K562 (cell line): ENCODE measurements around the gene SMARCB1. TPM values are rescaled to one million over a fixed set of nuclear protein-coding genes. Genes with fewer than 3 reads are reported as not detected.

Experiments
- ATAC-seq: fragments of 200-7000 bp; cut with Tn5 transposase; 3 replicates; pipeline ENCODE4 v1.9.1; 2020; ENCODE audit warnings: moderate library complexity
- BruUV-seq: library from RNA; stranded (reverse); fragments of 400-500 nt; replicated peaks from 2 replicates; lab custom pipeline; 2021; lab: Mats Ljungman, UMichigan
- CTCF ChIA-PET: fragments of 300-600 bp; formaldehyde crosslinking; extraction: SDS; loops from one replicate; lab custom pipeline; 2021; ENCODE audit warnings: low intra/inter-chr PET ratio; lab: Yijun Ruan, JAX
- POLR2A ChIA-PET: fragments of 300-600, 350-650 bp; sonication (Branson Sonifier 250); formaldehyde crosslinking; extraction: SDS; loops from one replicate; lab custom pipeline; 2021; ENCODE audit warnings: antibody characterized with exemption, inconsistent platforms; lab: Yijun Ruan, JAX
- DNase-seq, 4 experiments: peaks; one replicate each; pipeline versions ENCODE4 v3.0.0 to v3.0.0-alpha.2; 2011 to 2018; ENCODE audit warnings: low spot score in 3 of 4, mixed read lengths in 3 of 4; ENCODE audit errors: extremely low read depth in 1 of 4
- FAIRE-seq: peaks from 2 replicates; lab custom pipeline; 2011; peaks lifted over from hg19 to GRCh38; lab: Jason Lieb, UNC
- H2AFZ ChIP-seq: 2 replicates; pipeline ENCODE4 v1.6.0; 2011; ENCODE audit warnings: low read depth, low read length, control low read depth, inconsistent platforms
- H3K27ac ChIP-seq: fragments of 200-600 bp; 3 replicates; pipeline ENCODE4 v1.8.0; 2011; ENCODE audit warnings: low read depth, mild to moderate bottlenecking, control low read depth, inconsistent platforms, low read length, moderate library complexity, mixed read lengths; ENCODE audit errors: extremely low read depth
- H3K27me3 ChIP-seq, 2 experiments: fragments of 300-600 bp in 1 of 2; 2 replicates in 1 of 2; 3 replicates in 1 of 2; pipeline versions ENCODE4 v1.6.0 to v1.8.0; 2011; ENCODE audit warnings: inconsistent platforms in 2 of 2, low read length in 2 of 2, mild to moderate bottlenecking in 1 of 2, mixed read lengths in 1 of 2, moderate library complexity in 1 of 2; ENCODE audit not compliant: control insufficient read depth in 2 of 2, insufficient read depth in 2 of 2
- H3K36me3 ChIP-seq: fragments of 300-600 bp; 3 replicates; pipeline ENCODE4 v1.8.0; 2011; ENCODE audit warnings: mild to moderate bottlenecking, low read length, inconsistent platforms; ENCODE audit not compliant: control insufficient read depth, insufficient read depth
- H3K4me1 ChIP-seq, 2 experiments: fragments of 200-600 bp in 1 of 2; replicated peaks in 1 of 2; 2 replicates in 1 of 2; 3 replicates in 1 of 2; pipeline versions ENCODE4 v1.5.1 to v1.8.0; 2011; ENCODE audit warnings: inconsistent platforms in 2 of 2, low read length in 2 of 2, mild to moderate bottlenecking in 1 of 2, mixed read lengths in 1 of 2, moderate library complexity in 1 of 2; ENCODE audit not compliant: control insufficient read depth in 2 of 2, insufficient read depth in 2 of 2
- H3K4me2 ChIP-seq: 2 replicates; pipeline ENCODE4 v1.6.1; 2011; ENCODE audit warnings: low read length, control low read depth, inconsistent platforms, mixed read lengths; ENCODE audit not compliant: insufficient read depth
- H3K4me3 ChIP-seq: fragments of 200-600 bp; sonication (generic), shearing (Covaris generic); 2 replicates; pipeline ENCODE4 v1.5.1; 2016; ENCODE audit warnings: control low read depth, inconsistent platforms
- H3K79me2 ChIP-seq: fragments of 200-600 bp; 3 replicates; pipeline ENCODE4 v1.8.0; 2011; ENCODE audit warnings: low read length, inconsistent platforms; ENCODE audit not compliant: control insufficient read depth, insufficient read depth
- H3K9ac ChIP-seq, 2 experiments: 2 replicates each; pipeline versions ENCODE4 v1.6.0 to v1.6.1; 2011; ENCODE audit warnings: low read depth in 2 of 2, low read length in 2 of 2, control low read depth in 1 of 2, inconsistent platforms in 1 of 2, mild to moderate bottlenecking in 1 of 2, mixed read lengths in 1 of 2; ENCODE audit not compliant: insufficient read depth in 1 of 2
- H3K9me1 ChIP-seq: one replicate; pipeline ENCODE4 v1.6.0; 2011; ENCODE audit warnings: inconsistent platforms, mild to moderate bottlenecking, low read length, moderate library complexity; ENCODE audit not compliant: control insufficient read depth, insufficient read depth
- H3K9me3 ChIP-seq: replicated peaks from 2 replicates; pipeline ENCODE4 v1.5.1; 2011; ENCODE audit warnings: low read depth, low read length, inconsistent platforms; ENCODE audit not compliant: control insufficient read depth, insufficient read depth
- H4K20me1 ChIP-seq: replicated peaks from 2 replicates; pipeline ENCODE4 v1.6.1; 2011; ENCODE audit warnings: low read length, inconsistent platforms, mixed read lengths; ENCODE audit not compliant: control insufficient read depth, insufficient read depth
- MAX ChIP-seq: sonication (generic); formaldehyde crosslinking; IDR thresholded peaks from 2 replicates; pipeline ENCODE4 v1.9.0; 2022; ENCODE audit warnings: mild to moderate bottlenecking, missing genetic modification reagents
- SIX5 ChIP-seq, 2 experiments: IDR thresholded peaks; 2 replicates each; pipeline ENCODE4 v1.6.1; 2011; ENCODE audit warnings: low read length in 2 of 2, borderline replicate concordance in 1 of 2, low read depth in 1 of 2, mild to moderate bottlenecking in 1 of 2, moderate library complexity in 1 of 2; ENCODE audit not compliant: insufficient read depth in 1 of 2
- ZBTB26 ChIP-seq: fragments of 450-650 bp; formaldehyde crosslinking; IDR thresholded peaks from 2 replicates; pipeline ENCODE4 v1.4.0; 2022; ENCODE audit warnings: missing genetic modification characterization
- ZNF75A ChIP-seq: fragments of 450-650 bp; formaldehyde crosslinking; IDR thresholded peaks from 2 replicates; pipeline ENCODE4 v1.4.0; 2020; ENCODE audit warnings: mild to moderate bottlenecking
- ZZZ3 ChIP-seq: fragments of 450-650 bp; IDR thresholded peaks from 2 replicates; pipeline ENCODE4 v1.6.1; 2016; ENCODE audit warnings: antibody characterized with exemption, mild to moderate bottlenecking, moderate library complexity
- WGBS: fragments of 100-300 bp; shearing (Covaris generic); methylation state at CpG from one replicate; pipeline ENCODE4 v1.1.6; 2016; ENCODE audit warnings: low coverage, mixed read lengths; ENCODE audit not compliant: insufficient coverage; ENCODE audit errors: missing lambda C conversion rate; 5-methylcytosine and 5-hydroxymethylcytosine counted together
- in situ Hi-C: fragments of 300-500 bp; cut with MboI; formaldehyde crosslinking; loops from 4 replicates; pipeline ENCODE4 v1.15.0; 2018; ENCODE audit warnings: inconsistent platforms, mixed read lengths
- intact Hi-C: fragments of 100-400 bp; cut with micrococcal nuclease; formaldehyde crosslinking; loops from 2 replicates; pipeline ENCODE4 v1.14.2; 2022
- polyA plus RNA-seq, 8 experiments: library from polyadenylated mRNA; depleted of rRNA in 4 of 8; stranded (reverse) in 5 of 8; unstranded in 3 of 8; fragments of >200 nt; fragmentation: Nextera tagmentation in 2 of 8; fragmentation: Illumina TruSeq in 1 of 8; extraction: Ambion mirVana in 2 of 8; extraction: Trizol in 1 of 8; gene quantifications; 2 replicates each; pipeline versions ENCODE4 v1.2.1 to v1.2.3, GENCODE V29; 2011 to 2014; ENCODE audit warnings: inconsistent platforms in 1 of 8, missing spikeins in 1 of 8
- total RNA-seq, 7 experiments: library from RNA; depleted of rRNA in 6 of 7; stranded (reverse); fragments of >200 nt in 6 of 7; fragmentation: Illumina TruSeq in 2 of 7; extraction: Trizol in 2 of 7; gene quantifications; 2 replicates each; pipeline versions ENCODE4 v1.2.1 to v1.2.3, GENCODE V29; 2011 to 2021; ENCODE audit warnings: low replicate concordance in 1 of 7

SMARCB1 gene
- total and polyA plus RNA-seq, 9 of the 15 experiments (the other 6 are each of a cell fraction or from before 2014, with no cell fraction given) = 1.2 to 113 (median 65.4) TPM

GRCh38 chr22:23744001-23744400 is 42.8 kb upstream of the SMARCB1 start:
- CTCF ChIA-PET = no interaction called here

GRCh38 chr22:23744485-23744884 is 42.3 kb upstream of the SMARCB1 start:
- Histone ChIP-seq H3K36me3 (peaks cover 26% of the 10 kb centered on the region; the same call in 2 of the 3 replicates), H3K9me1 (no peaks in the 10 kb centered on the region), H3K27ac (no peak overlapping the region), H2AFZ (no peak overlapping the region), H3K4me1 (peaks cover under 1 to 7% of the 10 kb centered on the region in 2 experiments; a peak in 4 of 5 replicates), H3K9ac (no peak overlapping the region), H3K4me3 (no peak overlapping the region), H3K27me3 (no peaks in the 10 kb centered on the region), H3K4me2 (no peak overlapping the region), H4K20me1 (no peaks in the 10 kb centered on the region), H3K9me3 (no peaks in the 10 kb centered on the region), H3K79me2 (0 out of 3 replicates have a peak, but pooled peaks cover 1% of the 10 kb centered on the region)
- in situ Hi-C loops = no loop called here
- intact Hi-C loops = no loop called here
- no peak for DNase-seq
- ATAC-seq = no peak
- WGBS = 94% methylated on average over 10 of the region's 14 CpGs
- no TSS peak for BruUV-seq
- CTCF ChIA-PET = no interaction called here
- no peak for FAIRE-seq
- POLR2A ChIA-PET = interaction anchor here (1.0 to 1.6 kb wide), 4 partner anchors 9 to 16 kb away, joined by 3 to 8 read pairs (median 4); no protein-coding TSS in a partner anchor
- TF ChIP-seq ZBTB26 (CRISPR knock-in tag) (no peak), MAX (CRISPR knock-in tag) (no peak)

More at GRCh38 chr22:23744001-23744400, 42.8 kb upstream of the SMARCB1 start:
- Histone ChIP-seq H3K4me3 (no peak overlapping the region), H3K9me3 (no peaks in the 10 kb centered on the region), H3K4me2 (no peak overlapping the region), H4K20me1 (no peaks in the 10 kb centered on the region), H3K9me1 (no peaks in the 10 kb centered on the region), H3K79me2 (no peaks in the 10 kb centered on the region), H2AFZ (no peak overlapping the region), H3K9ac (peak overlapping the region in 1 of 2 experiments; percentile 17; a peak in 1 of 4 replicates), H3K27me3 (no peaks in the 10 kb centered on the region), H3K4me1 (peaks cover 0 to 3% of the 10 kb centered on the region in 2 experiments; a peak in 1 of 5 replicates)
- ATAC-seq = no peak
- POLR2A ChIA-PET = interaction anchor here (1.0 to 1.6 kb wide), 4 partner anchors 9 to 16 kb away, joined by 3 to 8 read pairs (median 4); no protein-coding TSS in a partner anchor
- BruUV-seq = no TSS peak
- intact Hi-C loops = no loop called here
- DNase-seq = no peak
- TF ChIP-seq ZZZ3 (no peak), ZNF75A (CRISPR knock-in tag) (0 out of 2 replicates have a peak, but pooled peaks have one; percentile 31), SIX5 (IDR thresholded peaks at IDR 0.05; ENCODE audit: borderline replicate concordance in 1 of 2, insufficient read depth in 1 of 2, low read depth in 1 of 2, low read length in 2 of 2) (no peak)
- TF ChIP-seq, all 486 proteins: peak for 1
- FAIRE-seq = no peak
- no peak overlapping the region for H3K27ac ChIP-seq
- peaks cover 26% of the 10 kb centered on the region; the same call in 2 of the 3 replicates for H3K36me3 ChIP-seq
- in situ Hi-C loops = no loop called here
- WGBS = 94% methylated on average over 13 of the region's 13 CpGs
